HepG2 (cell line): Measurements from ENCODE around the gene YY1. TPM values are rescaled to one million over a fixed set of nuclear protein-coding genes. Genes with fewer than 3 reads are reported as not detected.

Experiments used
- AGO1 ChIP-seq: fragments of 200-400 bp; formaldehyde crosslinking; IDR thresholded peaks from 2 replicates; pipeline ENCODE4 v1.6.1; 2017; ENCODE audit warnings: mild to moderate bottlenecking, low read depth, low read length, moderate library complexity; ENCODE audit not compliant: poor library complexity, severe bottlenecking
- ATF7 ChIP-seq, 2 experiments: fragments of 450-650 bp in 1 of 2; sonication (generic) in 1 of 2; formaldehyde crosslinking in 1 of 2; IDR thresholded peaks; 2 replicates each; pipeline versions ENCODE4 v1.4.0 to v1.6.1; 2016 to 2020; ENCODE audit warnings: antibody characterized with exemption in 1 of 2, mild to moderate bottlenecking in 1 of 2, missing genetic modification reagents in 1 of 2
- CHD4 ChIP-seq: fragments of 200-600 bp; sonication (generic); IDR thresholded peaks from 2 replicates; pipeline ENCODE4 v1.7.0; 2017; ENCODE audit warnings: mild to moderate bottlenecking, low read length, borderline replicate concordance
- DNMT1 ChIP-seq: sonication (generic); formaldehyde crosslinking; IDR thresholded peaks from 2 replicates; pipeline ENCODE4 v1.5.1; 2020; ENCODE audit warnings: mild to moderate bottlenecking, missing genetic modification reagents
- GLI4 ChIP-seq: sonication (generic); formaldehyde crosslinking; IDR thresholded peaks from 2 replicates; pipeline ENCODE4 v1.5.1; 2020; ENCODE audit warnings: missing genetic modification reagents, mild to moderate bottlenecking, moderate library complexity, borderline replicate concordance
- GZF1 ChIP-seq: sonication (generic); formaldehyde crosslinking; IDR thresholded peaks from 2 replicates; pipeline ENCODE4 v1.5.1; 2020; ENCODE audit warnings: mild to moderate bottlenecking, missing genetic modification reagents
- KAT2B ChIP-seq: fragments of 150-350 bp; IDR thresholded peaks from 2 replicates; pipeline ENCODE4 v1.6.1; 2014; ENCODE audit warnings: low read depth, low read length, borderline replicate concordance
- MYNN ChIP-seq: sonication (generic); formaldehyde crosslinking; IDR thresholded peaks from 2 replicates; pipeline ENCODE4 v1.4.0; 2020; ENCODE audit warnings: mild to moderate bottlenecking, low read depth, missing genetic modification reagents
- NRL ChIP-seq: sonication (generic); formaldehyde crosslinking; IDR thresholded peaks from 2 replicates; pipeline ENCODE4 v1.5.0; 2020; ENCODE audit warnings: missing genetic modification reagents, mild to moderate bottlenecking, moderate library complexity, borderline replicate concordance
- RFXAP ChIP-seq: sonication (generic); formaldehyde crosslinking; IDR thresholded peaks from 2 replicates; pipeline ENCODE4 v1.4.0; 2020; ENCODE audit warnings: missing genetic modification reagents, borderline replicate concordance
- SRY ChIP-seq: sonication (generic); formaldehyde crosslinking; IDR thresholded peaks from 2 replicates; pipeline ENCODE4 v1.8.0; 2022; ENCODE audit warnings: mild to moderate bottlenecking, missing genetic modification reagents
- TBX3 ChIP-seq: fragments of 450-650 bp; IDR thresholded peaks from 2 replicates; pipeline ENCODE4 v1.6.1; 2017; ENCODE audit warnings: antibody characterized with exemption, mild to moderate bottlenecking, inconsistent platforms, borderline replicate concordance
- TCF7 ChIP-seq: sonication (generic); IDR thresholded peaks from 2 replicates; pipeline ENCODE4 v1.6.1; 2016; ENCODE audit warnings: antibody characterized with exemption, low read depth
- ZFP36L2 ChIP-seq: sonication (generic); formaldehyde crosslinking; IDR thresholded peaks from 2 replicates; pipeline ENCODE4 v1.4.0; 2020; ENCODE audit warnings: missing genetic modification reagents
- ZNF235 ChIP-seq: sonication (generic); formaldehyde crosslinking; IDR thresholded peaks from 2 replicates; pipeline ENCODE4 v1.8.1; 2023; ENCODE audit warnings: mild to moderate bottlenecking, missing genetic modification reagents, borderline replicate concordance
- ZNF326 ChIP-seq: sonication (generic); formaldehyde crosslinking; IDR thresholded peaks from 2 replicates; pipeline ENCODE4 v1.4.0; 2020; ENCODE audit warnings: missing genetic modification reagents, borderline replicate concordance
- ZNF343 ChIP-seq: sonication (generic); formaldehyde crosslinking; IDR thresholded peaks from 2 replicates; pipeline ENCODE4 v1.4.0; 2020; ENCODE audit warnings: mild to moderate bottlenecking, missing genetic modification reagents
- ZNF496 ChIP-seq: sonication (generic); formaldehyde crosslinking; IDR thresholded peaks from 2 replicates; pipeline ENCODE4 v1.8.1; 2023; ENCODE audit warnings: mild to moderate bottlenecking, moderate library complexity, missing genetic modification reagents; ENCODE audit not compliant: insufficient replicate concordance
- ZNF567 ChIP-seq: sonication (generic); formaldehyde crosslinking; IDR thresholded peaks from 2 replicates; pipeline ENCODE4 v1.8.1; 2023; ENCODE audit warnings: mild to moderate bottlenecking, missing genetic modification reagents, borderline replicate concordance
- polyA plus RNA-seq, 8 experiments: library from polyadenylated mRNA; depleted of rRNA in 3 of 8; stranded (reverse) in 7 of 8; unstranded in 1 of 8; fragments of >200 nt; fragmentation: Illumina TruSeq in 4 of 8; extraction: Trizol in 4 of 8; gene quantifications; 2 replicates each; pipeline versions ENCODE4 v1.2.1 to v1.2.3, GENCODE V29; 2011 to 2016; ENCODE audit warnings: low read depth in 4 of 8, missing spikeins in 1 of 8, mixed read lengths in 1 of 8; ENCODE audit not compliant: insufficient read depth in 1 of 8
- total RNA-seq, 5 experiments: library from RNA; depleted of rRNA; stranded (reverse); fragments of >200 nt; fragmentation: Illumina TruSeq; extraction: Trizol; gene quantifications; 2 replicates each; pipeline ENCODE4 v1.2.3, GENCODE V29; 2016; ENCODE audit warnings: low read depth in 1 of 5
- TF ChIP-seq, protein P1 (sequence below): sonication (generic); IDR thresholded peaks from 2 replicates; pipeline ENCODE4 v1.6.1; 2016; ENCODE audit warnings: low read depth, borderline replicate concordance
- TF ChIP-seq, protein P2 (sequence below): sonication (generic); formaldehyde crosslinking; IDR thresholded peaks from 2 replicates; pipeline ENCODE4 v1.4.0; 2020; ENCODE audit warnings: missing genetic modification reagents
- TF ChIP-seq, protein P3 (sequence below): sonication (generic); formaldehyde crosslinking; IDR thresholded peaks from 2 replicates; pipeline ENCODE4 v1.5.1; 2020; ENCODE audit warnings: mild to moderate bottlenecking, missing genetic modification reagents, borderline replicate concordance
- TF ChIP-seq, protein P4 (sequence below): sonication (generic); formaldehyde crosslinking; IDR thresholded peaks from 2 replicates; pipeline ENCODE4 v1.8.0; 2022; ENCODE audit warnings: missing genetic modification reagents, low read depth, mild to moderate bottlenecking, borderline replicate concordance
- TF ChIP-seq, protein P5 (sequence below): sonication (generic); formaldehyde crosslinking; IDR thresholded peaks from 2 replicates; pipeline ENCODE4 v1.5.1; 2020; ENCODE audit warnings: missing genetic modification reagents, mild to moderate bottlenecking, borderline replicate concordance

The YY1 gene
- total and polyA plus RNA-seq, 2 of the 13 experiments (the other 11 are each of a cell fraction or from before 2014, with no cell fraction given): 29.4 to 68.1 TPM

DNA sequence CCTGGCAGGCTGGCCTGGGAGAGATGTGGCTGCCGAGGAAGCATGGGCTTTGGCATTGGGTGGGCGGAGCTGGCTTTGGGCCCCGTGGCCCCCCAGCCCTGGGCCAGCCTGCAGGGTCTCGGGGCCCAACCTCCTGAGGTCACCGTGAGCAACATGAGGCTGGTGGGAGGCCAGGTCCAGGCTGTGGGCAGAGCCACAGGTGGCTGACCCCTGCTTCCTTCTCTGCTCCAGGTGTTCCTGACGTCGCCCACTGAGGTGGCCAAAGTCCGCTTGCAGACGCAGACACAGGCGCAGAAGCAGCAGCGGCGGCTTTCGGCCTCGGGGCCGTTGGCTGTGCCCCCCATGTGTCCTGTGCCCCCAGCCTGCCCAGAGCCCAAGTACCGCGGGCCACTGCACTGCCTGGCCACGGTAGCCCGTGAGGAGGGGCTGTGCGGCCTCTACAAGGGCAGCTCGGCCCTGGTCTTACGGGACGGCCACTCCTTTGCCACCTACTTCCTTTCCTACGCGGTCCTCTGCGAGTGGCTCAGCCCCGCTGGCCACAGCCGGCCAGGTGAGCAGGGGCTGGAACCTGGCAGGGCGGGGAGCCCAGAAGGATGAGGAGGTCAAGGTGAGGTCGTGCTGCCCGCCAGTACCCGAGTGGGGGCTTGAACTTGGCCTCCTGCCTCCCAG, 89.7 kb downstream of the YY1 start (continued):
- TF ChIP-seq ZNF235 (no peak), ZNF496 (CRISPR knock-in tag) (no peak), GZF1 (CRISPR knock-in tag) (no peak), TBX3 (no peak), MYNN (CRISPR knock-in tag) (no peak), SRY (CRISPR knock-in tag) (peak; percentile 53; the same call in 1 of the 2 replicates), TCF7 (no peak), NRL (CRISPR knock-in tag) (peak; percentile 61), AGO1 (no peak), ATF7 (IDR thresholded peaks at IDR 0.05) (no peak), ATF7 (CRISPR knock-in tag; IDR thresholded peaks at IDR 0.05) (0 out of 2 replicates have a peak, but pooled peaks have one; percentile 48), ZNF567 (no peak), CHD4 (no peak), KAT2B (no peak), RFXAP (CRISPR knock-in tag) (0 out of 2 replicates have a peak, but pooled peaks have one; percentile 32), ZNF326 (CRISPR knock-in tag) (no peak), ZFP36L2 (CRISPR knock-in tag) (no peak), DNMT1 (0 out of 2 replicates have a peak, but pooled peaks have one; percentile 48), ZNF343 (no peak; the same call in 1 of the 2 replicates), GLI4 (CRISPR knock-in tag) (peak; percentile 95; the same call in 1 of the 2 replicates)
- TF ChIP-seq, protein P1, sequence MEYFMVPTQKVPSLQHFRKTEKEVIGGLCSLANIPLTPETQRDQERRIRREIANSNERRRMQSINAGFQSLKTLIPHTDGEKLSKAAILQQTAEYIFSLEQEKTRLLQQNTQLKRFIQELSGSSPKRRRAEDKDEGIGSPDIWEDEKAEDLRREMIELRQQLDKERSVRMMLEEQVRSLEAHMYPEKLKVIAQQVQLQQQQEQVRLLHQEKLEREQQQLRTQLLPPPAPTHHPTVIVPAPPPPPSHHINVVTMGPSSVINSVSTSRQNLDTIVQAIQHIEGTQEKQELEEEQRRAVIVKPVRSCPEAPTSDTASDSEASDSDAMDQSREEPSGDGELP: peak; percentile 72; the same call in 1 of the 2 replicates
- TF ChIP-seq, protein P2, sequence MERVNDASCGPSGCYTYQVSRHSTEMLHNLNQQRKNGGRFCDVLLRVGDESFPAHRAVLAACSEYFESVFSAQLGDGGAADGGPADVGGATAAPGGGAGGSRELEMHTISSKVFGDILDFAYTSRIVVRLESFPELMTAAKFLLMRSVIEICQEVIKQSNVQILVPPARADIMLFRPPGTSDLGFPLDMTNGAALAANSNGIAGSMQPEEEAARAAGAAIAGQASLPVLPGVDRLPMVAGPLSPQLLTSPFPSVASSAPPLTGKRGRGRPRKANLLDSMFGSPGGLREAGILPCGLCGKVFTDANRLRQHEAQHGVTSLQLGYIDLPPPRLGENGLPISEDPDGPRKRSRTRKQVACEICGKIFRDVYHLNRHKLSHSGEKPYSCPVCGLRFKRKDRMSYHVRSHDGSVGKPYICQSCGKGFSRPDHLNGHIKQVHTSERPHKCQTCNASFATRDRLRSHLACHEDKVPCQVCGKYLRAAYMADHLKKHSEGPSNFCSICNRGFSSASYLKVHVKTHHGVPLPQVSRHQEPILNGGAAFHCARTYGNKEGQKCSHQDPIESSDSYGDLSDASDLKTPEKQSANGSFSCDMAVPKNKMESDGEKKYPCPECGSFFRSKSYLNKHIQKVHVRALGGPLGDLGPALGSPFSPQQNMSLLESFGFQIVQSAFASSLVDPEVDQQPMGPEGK (CRISPR knock-in tag): peak; percentile 78; the same call in 1 of the 2 replicates
- TF ChIP-seq, protein P3, sequence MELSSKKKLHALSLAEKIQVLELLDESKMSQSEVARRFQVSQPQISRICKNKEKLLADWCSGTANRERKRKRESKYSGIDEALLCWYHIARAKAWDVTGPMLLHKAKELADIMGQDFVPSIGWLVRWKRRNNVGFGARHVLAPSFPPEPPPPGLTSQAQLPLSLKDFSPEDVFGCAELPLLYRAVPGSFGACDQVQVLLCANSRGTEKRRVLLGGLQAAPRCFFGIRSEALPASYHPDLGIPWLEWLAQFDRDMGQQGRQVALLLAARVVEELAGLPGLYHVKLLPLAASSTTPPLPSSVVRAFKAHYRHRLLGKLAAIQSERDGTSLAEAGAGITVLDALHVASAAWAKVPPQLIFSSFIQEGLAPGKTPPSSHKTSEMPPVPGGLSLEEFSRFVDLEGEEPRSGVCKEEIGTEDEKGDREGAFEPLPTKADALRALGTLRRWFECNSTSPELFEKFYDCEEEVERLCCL (CRISPR knock-in tag): no peak
- TF ChIP-seq, protein P4, sequence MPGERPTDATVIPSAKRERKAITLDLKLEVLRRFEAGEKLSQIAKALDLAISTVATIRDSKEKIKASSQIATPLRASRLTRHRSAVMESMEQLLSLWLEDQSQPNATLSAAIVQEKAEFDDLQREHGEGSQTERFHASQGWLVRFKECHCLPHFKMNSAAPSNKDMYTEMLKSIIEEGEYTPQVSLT (CRISPR knock-in tag): no peak
- TF ChIP-seq, protein P5, sequence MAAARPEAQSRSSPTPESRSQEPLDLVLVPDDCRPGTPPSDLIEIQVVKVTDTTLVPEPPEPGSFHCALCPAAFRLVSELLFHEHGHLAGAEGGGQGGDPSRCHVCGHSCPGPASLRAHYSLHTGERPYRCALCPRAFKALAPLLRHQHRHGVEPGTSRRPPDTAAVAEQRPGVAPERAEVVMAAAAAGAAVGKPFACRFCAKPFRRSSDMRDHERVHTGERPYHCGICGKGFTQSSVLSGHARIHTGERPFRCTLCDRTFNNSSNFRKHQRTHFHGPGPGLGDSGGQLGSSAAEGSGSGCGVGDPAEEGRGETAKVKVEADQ (CRISPR knock-in tag): peak; percentile 74; the same call in 1 of the 2 replicates
